Left ventricle myocardium inferior (tissue), 1 donor: ENCODE measurements around the gene C2CD2. TPM values are rescaled to one million over a fixed set of nuclear protein-coding genes. Genes with fewer than 3 reads are reported as not detected.

Source experiments
- DNase-seq: peaks from one replicate; pipeline ENCODE4 v3.0.0-alpha.2; 2020
- H3K27ac ChIP-seq: fragments of 200-600 bp; replicated peaks from 2 replicates; pipeline ENCODE4 v1.8.0; 2021
- H3K27me3 ChIP-seq: fragments of 200-600 bp; 2 replicates; pipeline ENCODE4 v1.8.0; 2021; ENCODE audit warnings: low read depth
- H3K36me3 ChIP-seq: fragments of 200-600 bp; 2 replicates; pipeline ENCODE4 v1.8.0; 2021
- H3K4me1 ChIP-seq: fragments of 200-600 bp; 2 replicates; pipeline ENCODE4 v1.8.0; 2021
- H3K4me3 ChIP-seq: fragments of 200-600 bp; 2 replicates; pipeline ENCODE4 v1.8.0; 2021; ENCODE audit warnings: mild to moderate bottlenecking, moderate library complexity
- H3K9me3 ChIP-seq: fragments of 200-600 bp; replicated peaks from 2 replicates; pipeline ENCODE4 v1.8.0; 2021
- CTCF ChIP-seq: fragments of 200-600 bp; IDR thresholded peaks from 2 replicates; pipeline ENCODE4 v1.8.0; 2021; ENCODE audit warnings: antibody characterized with exemption, mild to moderate bottlenecking, borderline replicate concordance
- intact Hi-C: fragments of 100-400 bp; cut with micrococcal nuclease; formaldehyde crosslinking; loops from one replicate; pipeline ENCODE4 v1.11.0; 2022
- total RNA-seq: library from RNA; stranded (reverse); fragmentation: NEBNext Ultra II Directional; extraction: Animal tissue kit (Norgen Biotek cat#: 25700); gene quantifications from one replicate; pipeline ENCODE4 v1.2.1, GENCODE V29; 2021
- donor health status: DM: no; HTN: yes; CAD: no; lungs with severe emphysema.

The C2CD2 gene
- total RNA-seq, 1 donor from 2014 or later, result 5.9 TPM

- Histone ChIP-seq H3K4me3 (no peak overlapping the region), H3K27ac (no peak overlapping the region), H3K4me1 (peaks cover 15% of the 10 kb centered on the region), H3K9me3 (no peaks in the 10 kb centered on the region), H3K27me3 (no peaks in the 10 kb centered on the region), H3K36me3 (peaks cover 8% of the 10 kb centered on the region)
- intact Hi-C loops, result no loop called here
- no peak for TF ChIP-seq CTCF
- no peak for DNase-seq
These were observed 10.0 kb downstream of the C2CD2 start for GRCh38 chr21:41943851-41944250.

DNA sequence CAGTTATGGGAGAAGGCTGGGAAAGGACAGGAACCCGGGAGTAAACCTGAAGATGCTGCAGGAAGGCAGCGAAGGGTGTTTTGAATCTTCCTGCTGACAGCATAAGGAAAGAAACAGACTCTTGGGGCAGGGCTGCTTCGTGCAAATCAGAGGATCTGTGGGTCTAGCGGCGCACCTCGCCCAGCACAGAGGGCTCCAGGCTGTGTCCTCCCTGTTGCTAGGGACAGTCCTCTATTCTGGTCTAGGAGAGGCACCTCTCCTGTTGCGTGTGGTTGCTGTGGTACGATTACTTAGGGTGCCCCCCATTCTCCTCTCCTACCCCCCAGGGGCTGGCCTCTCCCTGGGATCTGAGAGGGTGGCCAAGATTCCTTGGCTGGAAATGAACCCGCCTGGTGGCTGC is 11.4 kb downstream of the C2CD2 start:
- DNase-seq, result no peak
- intact Hi-C loops, result no loop called here
- peaks cover under 1% of the 10 kb centered on the region for H3K4me1 ChIP-seq

GRCh38 chr21:41941941-41942340 is 11.9 kb downstream of the C2CD2 start:
- no peak overlapping the region for H3K27ac ChIP-seq
- H3K27me3 ChIP-seq, result no peaks in the 10 kb centered on the region
- H3K9me3 ChIP-seq, result no peaks in the 10 kb centered on the region
- H3K4me1 ChIP-seq, result no peaks in the 10 kb centered on the region
- no peak overlapping the region for H3K4me3 ChIP-seq
- TF ChIP-seq CTCF, result no peak
- H3K36me3 ChIP-seq, result peaks cover 8% of the 10 kb centered on the region
- DNase-seq, result no peak
- intact Hi-C loops, result no loop called here

More for the DNA sequence above, 11.4 kb downstream of the C2CD2 start:
- Histone ChIP-seq H3K27ac (no peak overlapping the region), H3K27me3 (no peaks in the 10 kb centered on the region), H3K9me3 (no peaks in the 10 kb centered on the region), H3K4me3 (no peak overlapping the region), H3K36me3 (peaks cover 8% of the 10 kb centered on the region)
- no peak for TF ChIP-seq CTCF

GRCh38 chr21:41940431-41940830 is 13.4 kb downstream of the C2CD2 start:
- no peak for TF ChIP-seq CTCF
- Histone ChIP-seq H3K27ac (no peak overlapping the region), H3K27me3 (no peaks in the 10 kb centered on the region), H3K9me3 (no peaks in the 10 kb centered on the region), H3K4me3 (no peak overlapping the region), H3K36me3 (peaks cover 8% of the 10 kb centered on the region), H3K4me1 (no peaks in the 10 kb centered on the region)
- no peak for DNase-seq
- intact Hi-C loops, result no loop called here

DNA sequence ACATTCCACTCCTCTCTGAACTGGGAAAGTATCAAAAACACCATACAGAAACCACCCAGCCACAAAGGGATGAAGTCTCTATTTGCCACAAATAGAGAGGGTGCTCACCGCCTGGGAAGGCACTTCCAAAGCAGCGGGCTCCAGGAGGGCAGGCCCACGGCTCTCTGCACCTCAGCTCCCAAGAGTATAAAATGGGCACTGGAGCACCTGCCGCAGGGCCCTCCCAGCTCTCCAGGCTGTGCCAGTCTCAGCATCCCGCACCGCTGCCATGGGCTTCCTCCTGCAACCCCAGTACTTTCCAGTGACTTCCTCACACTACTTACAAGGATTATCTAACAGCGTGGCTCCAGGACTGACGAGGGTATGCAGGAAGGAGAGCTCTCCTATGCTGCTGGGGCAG is 14.4 kb downstream of the C2CD2 start:
- intact Hi-C loops, result no loop called here
- DNase-seq, result no peak
- TF ChIP-seq CTCF, result no peak
- H3K36me3 ChIP-seq, result peaks cover 8% of the 10 kb centered on the region
- H3K4me1 ChIP-seq, result no peaks in the 10 kb centered on the region
- no peaks in the 10 kb centered on the region for H3K27me3 ChIP-seq
- no peak overlapping the region for H3K4me3 ChIP-seq
- no peak overlapping the region for H3K27ac ChIP-seq
- H3K9me3 ChIP-seq, result no peaks in the 10 kb centered on the region
